ELR (cell line): Measurements from ENCODE around the gene DAP.

ENCODE experiments used
- DNase-seq: peaks from one replicate; pipeline ENCODE4 v3.0.0-alpha.2; 2015; ENCODE audit warnings: low read depth

The DAP gene

DNA sequence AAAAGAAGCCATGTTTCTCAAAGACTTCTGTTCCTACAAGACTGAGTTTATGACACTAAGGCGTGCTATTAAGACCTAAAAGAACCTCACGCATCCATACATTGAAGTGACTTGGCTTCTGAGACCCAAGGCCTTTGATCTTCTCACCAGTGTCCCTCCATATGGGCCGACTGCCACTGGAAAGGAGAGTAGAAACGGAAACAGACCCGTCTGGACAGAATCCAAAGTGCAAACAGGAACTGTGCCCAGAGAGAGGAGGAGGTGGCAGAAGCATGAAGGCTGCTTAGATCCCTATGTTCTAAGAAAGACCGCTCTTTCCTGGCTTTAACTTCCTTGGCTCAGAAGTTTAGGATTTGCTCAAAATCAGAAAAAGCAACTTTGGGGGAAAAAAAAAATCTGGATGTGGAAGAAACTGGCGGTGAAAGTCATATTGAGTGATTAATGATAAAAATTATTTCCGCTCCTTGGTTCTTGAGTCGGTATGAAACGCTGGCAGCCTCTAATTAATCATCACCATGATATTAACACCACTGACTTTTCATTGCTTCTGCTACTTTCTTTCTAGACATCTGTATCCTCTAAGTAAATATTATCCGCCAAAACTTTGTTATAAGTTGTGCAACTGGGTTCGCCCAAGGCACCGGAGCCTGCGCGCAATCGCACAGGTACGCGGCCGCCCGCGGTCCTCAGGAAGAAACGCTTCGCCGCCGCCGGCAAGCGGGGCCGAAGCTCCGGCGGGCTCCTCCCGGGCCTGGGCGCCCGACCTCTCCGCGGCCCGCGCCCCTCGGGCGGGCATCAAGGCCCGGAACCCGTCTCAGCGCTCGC lies 726 bp downstream of the DAP start:
- DNase-seq: peak; percentile 73

DNA sequence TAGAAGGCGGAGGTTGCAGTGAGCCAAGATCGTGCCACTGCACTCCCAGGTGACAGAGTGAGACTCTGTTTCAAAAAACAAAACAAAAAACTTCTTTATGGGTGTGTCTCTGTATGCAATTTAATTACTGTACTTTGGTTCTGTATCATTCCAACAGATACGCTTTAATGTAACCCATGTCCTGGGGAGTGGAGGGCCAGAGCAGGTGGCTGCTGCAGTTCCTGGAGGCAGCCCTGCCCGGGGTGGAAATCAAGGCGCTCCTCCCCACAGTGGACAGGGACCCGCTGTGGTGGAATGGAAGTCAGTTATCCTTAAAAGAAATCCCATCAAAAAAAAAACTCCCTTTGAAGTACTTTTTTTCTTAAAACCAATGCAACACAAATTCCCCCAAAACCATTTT lies 1.9 kb downstream of the DAP start:
- DNase-seq: no peak

GRCh38 chr5:10757922-10758555 lies 3.0 kb downstream of the DAP start:
- no peak for DNase-seq

DNA sequence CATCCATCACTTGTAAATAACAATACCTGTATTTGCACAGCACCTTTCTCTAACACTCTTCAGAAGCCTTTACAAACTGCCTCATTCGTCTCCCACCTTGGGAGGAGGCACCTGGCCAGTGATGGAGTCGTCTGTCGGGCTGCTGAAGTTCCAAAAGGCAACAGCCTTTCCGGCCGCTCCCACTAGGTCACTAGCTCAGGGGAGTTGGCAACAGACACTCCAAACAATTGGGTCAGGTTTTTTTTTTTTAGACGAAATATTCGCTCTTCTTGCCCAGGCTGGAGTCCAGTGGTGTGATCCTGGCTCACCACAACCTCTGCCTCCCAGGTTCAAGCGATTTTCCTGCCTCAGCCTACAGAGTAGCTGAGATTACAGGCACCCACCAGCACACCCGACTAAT lies 4.0 kb downstream of the DAP start:
- no peak for DNase-seq

DNA sequence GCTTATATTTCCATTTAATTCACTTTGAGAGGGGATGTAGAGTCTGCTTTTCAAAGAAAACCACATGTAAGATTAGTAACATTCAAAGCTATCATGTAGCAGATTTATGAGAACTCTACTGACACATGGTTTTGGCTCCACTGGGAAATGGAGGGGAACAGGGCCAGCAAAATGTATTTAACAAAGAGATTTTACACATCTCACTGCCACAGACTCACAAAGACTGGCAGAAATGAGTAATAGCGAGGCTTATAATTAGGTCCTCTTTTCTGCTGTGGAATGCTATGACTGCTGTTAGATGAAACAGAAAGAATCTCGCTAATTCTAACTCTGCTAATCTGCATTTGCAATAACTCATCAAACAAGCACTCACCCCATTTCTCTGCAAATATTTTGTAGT lies 4.5 kb downstream of the DAP start:
- peak; percentile 30 for DNase-seq

GRCh38 chr5:10753178-10753577 lies 7.9 kb downstream of the DAP start:
- no peak for DNase-seq

DNA sequence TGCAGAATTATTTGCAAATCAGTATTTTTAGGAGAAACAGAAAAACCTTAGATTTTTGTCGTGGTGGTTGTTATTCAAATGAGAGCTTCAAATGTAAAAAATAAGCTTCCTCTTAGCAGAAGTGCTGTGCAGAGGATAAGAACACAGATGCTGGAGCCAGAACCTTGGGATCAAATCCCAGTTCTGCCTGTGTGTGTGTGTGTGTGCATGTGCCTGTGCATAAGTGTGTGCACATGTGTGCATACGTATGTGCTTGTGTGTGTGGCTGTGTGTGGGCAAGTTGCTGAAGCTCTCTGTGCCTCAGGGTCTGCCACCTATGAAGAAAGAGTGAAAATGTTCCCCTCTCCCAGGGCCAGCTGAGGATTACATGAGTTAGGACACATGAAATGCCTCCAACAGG lies 8.6 kb downstream of the DAP start:
- DNase-seq: no peak

DNA sequence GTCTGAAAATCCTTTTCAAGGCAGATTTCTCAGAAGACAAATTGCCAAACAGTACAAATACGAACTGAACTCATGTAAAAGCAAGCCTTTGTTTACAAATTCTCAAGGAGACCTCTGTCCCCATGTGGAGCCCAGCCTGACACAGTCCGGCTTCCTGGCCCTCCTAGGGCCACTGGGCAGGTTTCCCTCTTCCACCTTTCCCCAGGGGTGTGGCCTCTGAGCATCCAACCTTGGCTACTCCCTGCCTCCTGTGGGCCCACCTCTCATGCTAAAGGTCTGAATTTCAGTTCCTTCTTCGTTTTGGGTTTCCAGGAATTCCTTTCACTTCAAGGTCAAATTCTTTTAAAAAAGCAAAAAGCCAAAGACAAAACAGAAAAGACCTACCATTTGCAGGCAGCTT lies 10.1 kb downstream of the DAP start:
- no peak for DNase-seq

GRCh38 chr5:10747678-10748622 lies 13.1 kb downstream of the DAP start:
- no peak for DNase-seq

DNA sequence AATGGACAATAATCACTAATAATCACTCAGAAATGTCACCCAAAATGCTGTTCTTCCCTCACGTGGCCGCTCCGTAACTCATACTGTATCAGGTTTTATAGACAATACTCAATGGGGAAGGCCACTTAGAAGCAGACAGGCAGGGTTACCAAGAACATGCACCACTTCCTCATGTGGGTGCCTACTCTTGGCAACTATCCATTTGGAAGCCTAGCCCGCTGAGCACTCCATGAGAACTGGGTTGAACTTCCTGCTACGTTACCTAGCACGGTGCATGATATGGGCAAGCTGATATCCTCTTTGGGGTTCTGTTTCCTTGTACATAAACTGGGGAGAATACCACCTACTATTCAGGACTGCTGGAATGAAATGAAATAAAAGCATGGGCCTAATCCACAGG lies 14.3 kb downstream of the DAP start:
- DNase-seq: no peak

GRCh38 chr5:10745133-10745532 lies 15.9 kb downstream of the DAP start:
- peak; percentile 24 for DNase-seq

DNA sequence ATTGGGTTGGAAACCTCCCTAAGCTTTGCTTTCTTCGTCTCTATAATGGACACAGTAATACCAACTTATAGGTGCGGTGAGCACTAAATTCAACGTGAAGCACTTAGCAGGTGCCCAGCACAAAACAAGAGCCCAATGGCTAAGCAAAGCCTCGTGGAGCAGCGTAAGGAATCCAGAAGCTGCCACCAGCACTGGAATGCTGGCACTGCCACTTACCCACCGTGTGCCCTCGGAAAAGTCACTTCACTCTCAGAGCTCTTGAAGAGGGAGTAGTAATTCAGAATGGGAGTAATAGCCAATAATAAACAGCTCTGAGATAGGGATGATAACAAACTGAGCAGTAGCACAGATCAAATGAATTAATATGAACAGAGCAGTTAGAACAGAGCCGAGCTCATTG lies 16.4 kb downstream of the DAP start:
- DNase-seq: no peak

DNA sequence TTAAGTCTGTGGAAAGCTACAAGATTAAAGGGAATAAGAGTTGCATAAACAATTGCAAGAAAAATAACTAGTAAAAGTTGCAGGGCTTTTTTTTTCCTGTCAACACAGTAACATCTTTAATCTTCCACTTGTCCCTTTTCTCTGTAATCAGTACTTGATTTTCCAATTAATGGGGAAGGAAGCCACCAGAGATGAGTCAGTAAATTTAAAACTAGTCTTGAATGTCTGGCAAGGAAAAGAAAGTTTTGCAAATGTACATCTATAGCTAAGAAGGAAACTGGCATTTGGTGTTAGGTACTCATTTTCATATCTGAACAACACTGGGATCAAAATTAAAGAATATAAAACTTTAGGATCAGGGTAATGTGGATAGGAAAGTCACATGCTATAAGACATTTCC lies 17.1 kb downstream of the DAP start:
- no peak for DNase-seq

- no peak for DNase-seq
Observed at GRCh38 chr5:10743526-10743925, 17.5 kb downstream of the DAP start.

DNA sequence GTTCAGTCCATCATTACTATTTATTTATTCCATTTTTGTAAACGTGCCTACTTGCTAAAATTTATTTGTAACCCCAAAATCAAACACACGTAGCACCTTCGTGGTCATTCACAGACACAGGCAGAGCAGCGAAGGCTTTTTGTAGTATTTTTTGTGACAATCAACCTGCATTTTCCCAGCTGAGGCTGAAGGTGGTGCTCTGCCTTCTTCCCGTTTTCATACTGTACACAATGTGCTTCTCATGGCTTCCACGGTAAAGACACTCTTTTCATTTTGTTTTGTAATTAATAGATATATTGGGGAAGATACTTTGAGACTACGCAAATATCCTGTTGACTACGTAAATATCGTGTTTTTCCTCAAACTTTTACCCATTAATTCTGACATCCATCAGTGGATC lies 19.4 kb downstream of the DAP start:
- DNase-seq: no peak

GRCh38 chr5:10740384-10740783 lies 20.6 kb downstream of the DAP start:
- DNase-seq: no peak

DNA sequence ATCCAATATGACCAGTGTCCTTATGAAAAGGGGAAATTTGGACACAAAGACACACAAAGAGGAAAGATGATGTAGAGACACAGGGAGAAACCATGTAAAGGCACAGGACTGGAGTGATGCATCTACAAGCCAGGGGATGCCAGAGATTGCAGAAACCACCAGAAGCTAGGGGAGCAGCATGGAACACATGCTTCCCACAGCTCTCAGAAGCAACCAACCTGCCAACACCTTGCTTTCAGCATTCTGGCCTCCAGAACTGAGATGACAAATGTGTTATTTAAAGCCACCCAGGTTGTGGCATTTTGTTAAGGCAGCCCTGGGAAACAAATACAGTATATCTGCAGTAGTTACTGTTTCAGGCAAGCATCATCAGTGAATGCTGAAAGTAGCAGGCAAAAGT lies 23.2 kb downstream of the DAP start:
- DNase-seq: no peak

DNA sequence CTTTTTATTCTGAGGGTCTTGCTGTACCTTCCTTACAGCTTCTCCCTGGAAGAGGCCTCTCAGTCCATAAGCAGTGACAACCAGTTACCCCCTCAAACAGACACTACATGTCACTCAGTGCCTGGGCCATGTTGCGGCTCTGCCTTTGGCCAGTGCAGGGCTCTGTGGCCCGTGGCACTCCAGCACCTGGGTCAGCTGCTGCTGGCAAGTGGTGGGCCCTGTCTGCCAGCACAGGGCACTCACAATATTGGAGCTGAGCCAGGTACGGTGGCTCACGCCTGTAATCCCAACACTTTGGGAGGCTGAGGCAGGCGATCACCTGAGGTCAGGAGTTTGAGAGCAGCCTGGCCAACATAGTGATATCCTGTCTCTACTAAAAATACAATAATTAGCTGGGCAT lies 24.2 kb downstream of the DAP start:
- no peak for DNase-seq

- DNase-seq: no peak
Observed at GRCh38 chr5:10736354-10736753, 24.7 kb downstream of the DAP start.

DNA sequence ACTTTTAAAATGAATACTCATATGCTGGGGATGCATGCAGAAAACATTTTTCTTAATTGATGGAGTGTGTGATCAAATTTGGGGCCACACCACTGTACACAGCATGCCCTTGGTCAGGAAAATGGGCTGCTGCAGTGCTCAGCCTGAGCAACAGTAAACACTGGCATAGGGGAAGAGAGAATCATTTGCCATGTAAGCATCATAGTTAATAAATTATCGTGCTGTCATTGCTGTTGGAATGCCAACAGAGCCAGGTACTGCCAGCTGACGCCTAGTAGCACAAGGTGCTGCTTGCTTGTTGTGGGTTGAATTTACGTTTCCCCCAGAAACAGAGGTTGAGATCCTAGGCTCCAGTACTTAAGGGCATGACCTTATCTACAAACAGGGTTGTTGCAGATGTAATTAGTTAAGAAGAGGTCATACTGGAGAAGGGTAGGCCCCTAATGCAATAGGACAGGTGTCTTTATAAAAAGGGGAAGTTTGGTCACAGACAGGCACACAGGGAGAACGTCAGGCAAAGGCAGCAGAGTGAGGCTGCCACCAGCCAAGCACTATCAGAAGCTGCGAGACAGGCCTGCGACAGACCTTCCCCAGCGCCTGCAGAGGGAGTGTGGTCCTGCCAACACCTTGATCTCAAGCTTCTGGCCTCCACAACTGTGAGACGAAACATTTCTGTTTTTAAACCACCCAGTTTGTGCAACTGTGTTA lies 25.3 kb downstream of the DAP start:
- DNase-seq: no peak

DNA sequence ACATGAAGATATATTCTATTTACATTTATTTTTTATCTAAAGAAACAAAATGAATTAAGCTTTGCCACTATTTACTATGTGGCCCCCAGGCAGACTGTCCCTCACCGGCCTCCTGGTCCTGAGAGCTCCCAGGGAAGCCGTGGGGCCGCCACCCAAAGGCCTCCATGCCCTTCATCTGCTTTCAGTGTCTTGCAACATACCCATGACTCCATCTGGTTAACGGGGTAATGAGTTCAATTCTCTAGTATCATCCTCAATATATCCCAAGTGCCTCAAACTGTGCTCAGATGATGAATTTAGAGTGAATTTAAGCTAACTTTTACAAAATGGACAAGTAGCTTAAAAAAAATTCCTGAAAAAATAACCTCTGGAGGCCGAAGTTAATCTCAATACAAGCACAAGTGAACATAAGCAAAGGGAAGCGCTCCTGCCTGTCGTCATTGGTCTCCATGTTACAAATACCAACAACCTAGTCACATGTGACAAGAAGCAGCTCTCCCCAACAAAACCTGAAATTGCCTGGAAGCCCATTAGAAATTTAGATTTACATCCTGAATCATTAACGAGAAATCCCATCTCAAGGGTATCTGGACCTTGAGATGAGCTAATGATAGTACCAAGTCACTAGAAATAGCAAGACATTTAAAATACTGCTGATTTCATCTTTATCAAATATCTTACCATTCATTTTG lies 26.1 kb downstream of the DAP start:
- DNase-seq: no peak
